Globus pallidus (tissue), 1 donor: ENCODE results near the gene UBE3D.
"Not testable (repeated sequence)": the region's sequence is repeated elsewhere in the genome, so short reads cannot be mapped to it uniquely, and the experiment has no call there.

Source experiments
- DNase-seq: peaks from one replicate; pipeline ENCODE4 v3.0.0-alpha.2; 2015; ENCODE audit warnings: low spot score

Gene UBE3D

DNA sequence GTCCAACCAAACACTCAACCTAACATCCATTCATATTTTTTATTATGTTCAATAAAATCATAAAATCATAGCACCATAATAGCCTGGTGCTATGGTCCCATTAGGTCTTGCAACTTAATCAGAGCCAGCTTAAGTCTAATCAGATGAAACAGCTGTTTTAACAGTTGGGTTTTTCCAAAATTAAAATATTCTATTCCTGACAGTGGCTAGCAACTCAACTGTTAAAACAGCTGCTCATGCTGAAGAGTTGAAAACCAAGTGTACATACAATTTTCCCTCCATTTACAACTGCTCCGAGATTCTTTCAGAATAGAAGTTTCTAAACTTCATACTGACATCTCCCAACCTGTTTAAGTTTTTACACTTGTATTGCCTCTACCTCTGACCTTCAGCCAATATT is 89.5 kb downstream of the UBE3D start:
- DNase-seq = no peak

DNA sequence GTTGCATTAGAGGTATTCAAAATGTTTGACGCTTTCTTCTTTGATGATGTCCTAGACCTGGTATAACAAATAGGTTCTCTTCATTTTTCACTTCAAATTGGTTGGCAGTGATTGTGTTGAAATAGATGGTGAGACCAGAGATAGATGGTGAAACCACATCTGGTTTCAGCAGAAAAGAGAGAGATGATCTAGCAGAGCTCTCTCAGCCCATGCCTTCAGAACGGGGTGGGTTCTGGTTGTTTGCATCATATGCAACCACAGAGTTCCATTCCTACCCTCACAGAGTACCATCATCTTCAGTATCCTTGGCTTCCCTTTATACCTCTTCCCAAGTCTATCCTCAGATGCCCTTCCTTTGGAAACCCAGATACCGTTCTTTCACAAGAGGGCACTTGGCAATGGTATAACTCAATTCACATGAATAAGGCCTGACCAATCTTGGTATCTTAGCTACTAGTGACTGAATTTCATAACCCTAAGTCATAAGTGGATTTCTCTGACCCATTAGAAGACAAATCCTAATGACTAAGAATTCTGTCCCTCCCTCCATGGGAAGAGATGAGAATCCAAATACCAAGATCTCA is 93.7 kb downstream of the UBE3D start:
- DNase-seq = no peak

DNA sequence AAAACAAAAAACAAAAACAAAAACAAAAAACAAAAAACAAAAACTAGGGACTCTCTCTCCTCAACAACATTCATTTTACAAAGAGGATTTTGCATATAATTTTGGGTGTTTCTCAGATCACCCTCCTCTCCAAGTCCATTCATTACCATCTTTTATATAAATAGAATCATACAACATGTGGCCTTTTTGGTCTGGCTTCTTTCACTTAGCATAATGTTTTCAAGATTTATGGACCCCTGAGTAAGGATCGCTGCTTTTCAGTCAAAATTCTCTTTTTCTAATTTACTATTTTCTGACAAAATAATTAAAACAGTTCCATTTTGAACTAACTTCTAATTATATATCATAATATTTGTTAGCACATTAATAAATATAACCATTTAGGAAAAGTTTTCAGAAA is 94.8 kb downstream of the UBE3D start:
- DNase-seq = no peak

DNA sequence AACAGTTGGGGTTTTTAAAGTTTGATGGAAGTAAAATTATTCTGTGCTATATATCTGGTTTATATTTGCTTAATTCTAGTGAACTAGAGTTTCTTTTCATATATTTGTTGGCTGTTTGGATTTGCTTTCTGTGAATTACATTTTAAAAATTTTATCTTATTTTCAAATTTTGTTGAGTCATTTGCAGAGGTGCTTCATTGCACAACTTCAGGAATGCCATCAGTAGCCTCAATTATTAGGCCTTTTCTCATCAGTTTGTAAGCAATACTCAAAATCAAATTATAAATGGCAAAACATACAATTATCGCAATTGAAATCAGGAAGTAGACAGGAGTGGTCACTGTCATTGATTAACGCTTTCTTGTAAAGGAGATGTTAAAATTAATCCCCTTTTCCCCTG is 96.9 kb downstream of the UBE3D start:
- DNase-seq = no peak

DNA sequence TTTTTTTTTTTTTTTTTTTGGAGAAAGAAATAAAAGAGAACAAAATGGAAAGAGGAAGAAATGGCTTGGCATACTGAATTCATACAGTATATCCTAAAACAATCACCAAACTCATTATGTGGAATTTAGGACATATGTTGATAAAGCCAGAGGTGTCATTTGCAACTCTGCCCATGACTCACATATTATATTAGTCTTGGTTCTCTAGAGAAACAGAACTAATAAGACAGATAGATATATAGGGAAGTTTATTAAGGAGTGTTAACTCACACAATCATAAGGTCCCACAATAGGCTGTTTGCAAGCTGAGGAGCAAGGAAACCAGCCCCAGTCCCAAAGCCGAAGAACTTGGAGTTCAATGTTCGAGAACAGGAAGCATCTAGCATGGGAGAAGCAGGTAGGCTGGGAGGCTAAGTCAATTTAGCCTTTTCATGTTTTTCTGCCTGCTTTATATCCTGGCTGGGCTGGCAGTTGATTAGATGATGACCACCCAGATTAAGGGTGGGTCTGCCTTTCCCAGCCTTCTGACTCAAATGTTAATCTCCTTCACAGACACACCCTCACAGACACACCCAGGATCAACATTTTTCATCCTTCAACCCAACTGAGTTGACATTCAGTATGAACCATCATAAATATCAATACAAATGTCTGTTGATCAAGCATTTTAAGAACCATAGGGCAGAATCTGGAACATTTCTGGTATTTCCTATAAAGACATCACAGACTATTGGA is 102.3 kb downstream of the UBE3D start:
- no peak for DNase-seq

DNA sequence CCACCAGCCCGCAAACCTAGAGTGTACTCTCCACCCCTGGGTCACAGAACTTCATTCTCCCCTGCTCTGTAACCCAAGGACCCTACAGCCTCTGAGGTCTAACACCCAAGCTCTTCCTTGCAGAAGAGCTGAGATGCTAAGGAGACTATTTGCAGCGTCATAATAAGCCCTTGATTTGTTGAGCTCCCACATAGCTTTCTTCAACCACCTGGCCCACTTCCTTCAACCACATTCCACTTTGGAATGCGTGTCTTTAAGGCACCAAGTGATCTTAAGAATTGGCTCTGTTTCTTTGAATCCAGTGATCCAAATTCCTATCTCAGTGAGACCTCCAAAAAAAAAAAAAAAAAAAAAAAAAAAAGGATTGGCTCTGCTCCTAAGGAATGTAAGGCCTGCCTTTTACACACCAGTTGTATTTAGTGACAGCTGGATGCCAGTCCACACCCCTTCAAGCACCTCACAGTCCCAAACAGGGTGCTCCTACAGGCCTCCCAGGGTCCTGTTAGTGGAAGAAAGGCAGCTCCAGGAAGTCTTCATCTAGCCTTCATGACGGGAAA is 106.2 kb downstream of the UBE3D start:
- no peak for DNase-seq

DNA sequence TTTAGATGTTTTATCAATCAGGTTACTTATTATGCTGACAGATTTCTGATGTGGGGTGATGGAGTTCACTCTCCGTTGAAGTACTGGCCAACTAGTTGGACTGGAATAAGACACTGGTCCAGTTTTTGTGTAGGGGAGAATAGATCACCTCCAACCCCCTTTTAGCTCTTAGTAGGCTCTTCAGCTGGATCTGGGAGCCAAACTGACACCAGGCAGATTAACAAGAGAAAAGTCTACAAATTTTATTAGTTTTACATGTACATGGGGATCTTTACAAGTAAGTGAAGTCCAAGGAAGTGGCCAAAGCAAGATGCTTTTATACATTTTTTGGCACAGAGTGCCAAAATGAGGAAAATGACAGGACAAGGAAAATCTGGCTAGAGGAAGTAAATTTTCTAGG is 107.1 kb downstream of the UBE3D start:
- no peak for DNase-seq

DNA sequence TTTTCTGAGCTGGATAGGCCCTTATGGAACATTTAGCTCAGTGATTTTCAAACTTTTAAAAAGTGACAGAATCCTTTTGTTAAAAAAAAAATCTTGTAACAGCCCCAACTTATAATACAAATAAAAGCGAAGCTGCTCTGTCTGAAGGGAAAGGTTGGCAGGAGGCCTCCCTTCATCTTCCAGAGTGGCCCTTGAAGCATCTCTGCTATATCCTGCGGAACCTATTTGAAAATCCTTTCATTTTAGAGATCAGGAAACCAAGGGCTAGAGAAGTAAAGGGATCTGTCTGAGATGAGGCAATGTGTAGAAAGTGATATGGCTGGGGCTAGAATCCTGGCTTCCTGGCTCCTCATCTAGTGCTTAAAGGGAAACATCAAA is 107.8 kb downstream of the UBE3D start:
- no peak for DNase-seq

DNA sequence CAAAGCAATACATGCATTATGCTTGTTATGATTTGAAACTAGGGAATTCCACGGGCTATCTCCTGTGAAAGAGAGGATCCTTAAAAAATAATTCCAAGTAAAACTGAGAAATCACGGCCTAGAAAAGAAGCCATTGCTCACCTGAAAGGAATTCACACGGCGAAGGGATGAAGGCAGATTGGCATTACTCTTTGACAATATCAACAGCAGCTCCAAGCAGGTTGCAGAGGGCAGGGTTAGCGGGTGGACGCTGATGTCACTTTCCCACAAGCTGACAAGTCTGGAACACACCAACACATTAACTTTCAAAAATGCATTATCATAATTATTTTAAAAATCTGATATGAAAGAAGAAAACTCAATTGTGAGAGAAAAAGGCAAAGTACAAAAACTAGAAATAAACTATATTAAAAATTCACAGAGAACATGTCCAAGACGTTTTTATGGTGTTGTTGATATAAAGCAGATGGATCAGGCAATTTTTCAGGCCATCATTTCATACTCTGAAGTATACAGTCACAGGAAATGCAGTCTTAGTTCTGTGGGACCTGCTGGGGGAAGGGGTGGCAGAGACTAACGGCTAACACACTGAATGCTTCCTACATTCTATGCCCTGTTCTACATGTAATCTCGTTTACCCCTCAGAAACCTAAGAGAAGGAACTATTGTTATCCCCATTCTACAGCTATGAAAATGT is 108.3 kb downstream of the UBE3D start:
- DNase-seq = no peak

DNA sequence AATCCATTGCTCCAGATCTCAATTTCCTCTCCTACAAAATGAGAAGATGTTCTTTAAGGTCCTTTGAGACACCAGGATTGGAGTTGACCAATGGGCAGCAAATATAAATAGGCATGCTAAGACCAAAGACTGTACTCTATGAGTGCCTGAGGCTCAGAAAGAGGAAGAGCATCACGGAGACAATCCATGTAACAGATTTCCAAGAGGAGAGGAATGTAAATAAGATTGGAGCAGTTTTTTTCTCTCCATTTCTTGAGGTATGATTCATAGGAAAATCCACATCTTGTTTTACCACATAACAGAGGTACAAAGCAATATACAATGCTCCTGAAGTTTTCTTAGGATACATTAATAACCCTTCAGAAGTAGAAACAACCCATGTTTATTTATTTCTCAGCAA is 109.8 kb downstream of the UBE3D start:
- no peak for DNase-seq

DNA sequence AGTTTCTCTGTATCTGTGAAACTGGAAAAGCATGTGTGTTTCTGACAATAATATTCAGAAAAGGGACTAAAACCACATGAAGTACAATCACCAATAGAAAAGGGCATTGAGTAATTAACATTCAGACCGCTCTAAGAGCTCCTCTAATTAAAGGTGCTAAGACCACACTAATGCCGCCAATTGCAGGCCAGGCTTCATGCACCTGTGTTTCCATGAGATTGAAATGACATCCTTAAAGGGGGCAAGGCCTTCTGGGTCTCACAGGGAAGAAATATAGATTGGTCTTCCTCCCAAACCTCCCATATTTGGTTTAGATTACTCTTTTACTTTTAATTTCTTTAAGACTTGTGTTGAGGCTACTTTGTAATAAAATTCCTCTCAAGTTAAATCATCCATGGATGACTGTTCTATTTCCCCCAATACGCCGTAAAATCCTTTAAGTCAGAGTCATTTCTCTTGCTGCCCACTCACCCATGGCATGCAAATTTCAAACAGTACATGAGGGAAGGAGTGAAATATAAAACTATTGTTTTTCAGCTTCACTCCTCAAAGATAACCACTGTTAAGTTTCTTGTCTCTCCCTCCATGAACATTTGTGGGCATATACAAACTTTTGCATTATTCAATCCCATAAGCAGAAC is 110.6 kb downstream of the UBE3D start:
- no peak for DNase-seq

DNA sequence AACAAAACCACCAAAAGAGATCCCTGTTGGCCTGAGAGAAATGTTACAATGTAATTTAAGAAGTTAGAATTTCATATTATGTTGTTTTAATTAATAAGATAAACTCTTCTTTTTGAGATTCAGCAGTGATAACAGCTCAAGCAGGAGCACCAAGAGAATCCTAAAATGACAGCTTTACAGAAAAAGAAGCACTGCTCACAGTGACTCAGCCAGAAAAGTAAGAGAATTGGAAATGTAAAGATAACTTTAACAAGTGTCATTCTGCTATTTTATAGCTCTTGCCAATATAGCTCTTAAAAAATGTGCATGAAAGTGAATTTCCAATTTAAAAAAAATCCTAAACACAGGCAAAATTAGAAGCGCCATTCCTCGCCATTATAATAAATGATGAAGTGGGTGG is 111.3 kb downstream of the UBE3D start:
- no peak for DNase-seq

DNA sequence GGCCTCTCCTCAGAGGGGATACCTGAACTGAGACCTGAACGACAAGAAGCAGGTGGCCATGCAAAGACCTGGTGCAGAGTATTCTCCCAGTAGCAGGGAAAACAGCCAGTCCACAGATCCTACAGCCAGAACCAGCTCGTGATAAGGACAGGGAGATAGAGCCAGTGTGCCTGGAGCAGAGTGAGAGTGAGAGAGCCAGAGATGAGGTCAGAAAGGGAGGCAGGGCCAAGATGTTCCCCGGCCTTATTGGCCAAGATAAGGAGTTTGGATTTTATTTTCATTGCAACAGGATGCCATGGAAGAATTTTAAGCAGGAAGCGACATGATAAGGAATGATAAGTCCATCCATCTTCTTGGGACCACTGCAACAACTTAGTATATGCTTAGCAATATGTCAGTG is 111.8 kb downstream of the UBE3D start:
- no peak for DNase-seq

DNA sequence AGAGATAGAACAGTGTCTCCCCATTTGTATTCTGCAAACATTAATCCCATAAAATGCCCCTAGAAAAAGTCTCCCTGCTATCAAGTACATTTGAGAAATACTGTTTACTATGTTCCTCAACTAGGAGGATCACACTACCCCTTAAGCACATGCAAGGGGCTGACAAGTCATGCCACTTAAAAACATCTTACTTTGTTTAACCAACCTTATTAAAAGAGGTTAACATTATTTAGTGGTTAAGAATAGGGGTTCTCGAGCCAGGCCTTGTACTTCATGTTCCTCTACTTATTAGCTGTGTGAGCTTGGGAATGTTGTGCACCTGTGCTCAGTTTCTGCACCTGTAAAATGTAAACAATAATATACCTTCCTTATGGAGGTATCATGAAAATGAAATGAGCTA is 113.7 kb downstream of the UBE3D start:
- no peak for DNase-seq

DNA sequence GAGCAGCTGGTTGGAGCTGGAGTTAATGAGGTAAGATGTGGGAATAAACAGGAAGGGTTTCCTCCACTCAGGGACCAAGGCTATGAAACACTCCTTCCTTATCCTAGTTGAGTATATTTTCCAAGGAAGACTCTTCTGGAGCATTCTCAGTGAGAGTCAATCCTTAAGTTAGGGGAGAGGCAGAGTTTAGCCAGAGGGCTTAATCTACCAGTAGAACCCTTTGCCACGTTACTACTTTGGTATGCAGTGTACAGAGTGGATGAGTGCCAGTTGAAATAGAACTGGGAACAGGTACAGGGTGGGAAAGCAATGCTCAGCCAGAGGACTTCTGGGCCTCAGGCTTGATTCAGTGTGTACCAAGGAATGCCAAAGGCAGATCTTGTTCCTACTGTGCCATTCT is 114.3 kb downstream of the UBE3D start:
- no peak for DNase-seq

DNA sequence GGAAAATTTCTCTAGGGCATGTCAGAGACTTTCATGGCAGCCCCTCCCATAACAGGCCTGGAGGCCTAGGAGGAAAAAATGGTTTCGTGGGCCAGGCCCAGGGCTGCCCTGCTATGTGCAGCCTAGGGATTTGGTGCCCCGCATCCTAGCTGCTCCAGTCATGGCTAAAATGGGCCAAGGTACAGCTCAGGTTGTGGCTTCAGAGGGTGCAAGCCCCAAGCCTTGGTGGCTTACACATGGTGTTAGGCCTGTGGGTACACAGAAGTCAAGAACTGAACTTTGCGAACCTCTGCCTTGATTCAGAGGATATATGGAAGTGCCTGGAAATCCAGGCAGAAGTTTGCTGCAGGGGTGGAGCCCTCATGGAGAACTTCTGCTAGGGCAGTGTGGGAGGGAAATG is 134.7 kb downstream of the UBE3D start:
- not testable (repeated sequence) for DNase-seq

DNA sequence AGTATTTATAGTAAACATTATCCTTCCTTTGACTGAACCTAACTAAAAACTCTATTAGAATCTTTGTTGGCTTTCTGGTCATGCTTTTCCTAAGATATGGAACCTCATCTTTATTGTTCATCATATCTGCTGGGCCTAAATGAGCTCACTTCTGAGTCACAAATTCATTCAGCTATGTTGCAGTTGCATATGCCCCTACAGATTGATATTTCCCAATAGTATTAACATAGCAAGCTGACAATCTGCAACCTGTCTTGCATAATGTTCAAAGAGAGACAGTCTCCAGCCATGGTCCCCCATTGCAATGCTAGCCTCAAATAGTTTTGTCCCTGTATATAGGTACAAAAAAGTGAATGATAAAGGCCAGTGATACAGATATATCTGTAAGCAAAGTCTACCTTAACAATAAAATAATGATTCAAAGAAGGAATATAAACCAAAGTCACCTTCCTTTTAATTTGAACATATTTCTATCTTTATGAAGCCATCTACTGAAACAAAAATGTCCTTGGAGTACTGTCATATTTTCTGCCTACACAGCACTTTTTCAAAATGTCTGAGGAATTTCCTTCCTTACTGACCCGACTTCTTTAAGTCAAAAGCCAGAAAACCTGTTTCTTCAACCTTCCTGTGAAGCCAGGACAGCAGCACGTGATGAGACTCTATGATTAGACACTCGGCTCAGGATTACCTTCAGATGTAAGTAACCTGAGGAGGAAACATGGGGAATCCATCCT is 140.7 kb downstream of the UBE3D start:
- no peak for DNase-seq

DNA sequence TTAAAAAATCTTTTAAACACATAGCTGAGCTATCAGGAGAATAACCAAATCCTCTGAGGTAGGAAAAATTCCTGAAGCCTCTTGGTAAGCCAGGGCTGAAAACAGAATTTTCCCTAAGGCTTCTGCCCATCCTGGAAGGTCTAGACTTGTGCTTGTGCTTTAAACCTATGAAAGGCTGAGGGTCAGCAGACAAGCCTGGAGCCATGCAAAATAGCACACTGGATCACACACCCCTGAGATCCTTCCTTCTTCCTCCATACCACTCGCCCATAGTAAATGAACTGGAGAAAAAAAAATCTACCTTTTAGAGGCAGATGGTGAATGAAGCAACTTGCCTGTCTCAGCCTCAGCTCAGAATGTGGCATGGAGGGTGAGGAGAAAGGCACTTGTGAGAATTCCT is 144.4 kb downstream of the UBE3D start:
- no peak for DNase-seq

DNA sequence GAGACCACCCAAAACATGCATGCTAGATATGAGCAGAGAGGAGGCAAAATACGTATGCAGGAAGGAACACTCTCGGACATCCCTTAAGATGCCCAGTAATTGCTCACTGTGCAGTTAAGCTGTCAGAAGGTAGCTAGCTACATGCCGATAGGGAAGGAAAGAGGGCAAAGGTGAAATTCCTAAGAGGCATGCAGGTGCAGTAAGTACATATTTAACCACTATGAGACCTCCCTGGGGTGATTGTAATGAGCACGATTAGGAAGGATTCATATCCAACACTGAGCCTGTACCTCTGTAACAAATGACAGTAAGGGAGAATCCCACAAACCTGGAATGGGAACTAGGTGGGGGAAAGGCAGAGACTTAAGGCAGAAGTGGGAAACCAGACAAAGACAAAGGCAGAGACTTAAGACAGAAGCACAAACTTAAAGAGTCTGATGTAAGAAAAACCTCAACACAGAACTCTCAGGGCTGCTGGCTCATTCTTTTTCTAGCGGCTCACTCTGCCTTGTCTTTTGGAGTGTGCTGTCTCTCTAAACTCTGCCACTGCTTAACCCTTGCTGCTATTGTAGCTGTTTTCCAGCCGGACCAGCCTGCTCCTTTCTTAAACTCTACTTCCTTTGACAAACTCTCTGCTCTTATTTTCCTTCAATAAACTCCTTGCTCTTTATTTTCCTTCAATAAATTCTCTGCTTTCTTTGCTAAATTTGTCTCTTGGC is 148.1 kb downstream of the UBE3D start:
- DNase-seq = no peak

DNA sequence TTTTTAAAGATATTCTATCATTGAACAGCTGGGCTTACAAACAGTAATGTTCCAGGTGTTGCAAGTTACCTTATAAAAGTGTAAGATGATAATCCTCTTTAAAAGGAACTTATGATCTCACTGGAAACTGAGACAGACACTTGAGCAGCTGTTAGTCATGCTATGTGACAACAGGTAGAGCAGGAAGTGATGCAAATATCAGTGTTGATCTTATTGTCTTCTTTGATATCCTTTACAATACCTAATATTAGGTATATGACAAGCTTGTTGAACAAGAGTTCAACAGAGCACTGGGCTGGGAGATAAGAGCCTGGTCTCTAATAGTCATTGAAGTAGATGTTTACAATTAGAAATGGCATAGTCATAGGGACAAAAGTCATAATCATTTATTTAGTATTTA is 150.0 kb downstream of the UBE3D start:
- no peak for DNase-seq

DNA sequence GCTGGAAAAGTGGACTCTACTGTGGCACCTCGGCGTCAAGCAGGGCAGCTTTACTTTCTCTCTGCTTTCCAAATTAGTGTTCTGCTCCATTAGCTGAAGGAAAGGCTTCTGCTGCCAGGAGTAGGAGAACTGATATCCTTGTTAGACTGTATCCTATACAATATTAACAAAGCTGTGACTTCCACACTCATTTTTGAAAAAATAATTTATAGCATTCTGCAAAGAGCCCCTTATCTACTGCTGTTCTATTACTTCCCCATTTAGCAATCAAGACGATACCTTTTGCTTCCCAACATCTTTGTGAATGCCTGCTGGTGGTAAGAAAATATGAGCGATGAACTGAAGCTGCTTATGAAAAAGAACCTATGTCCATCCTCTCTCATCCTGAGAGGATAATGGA is 151.1 kb downstream of the UBE3D start:
- no peak for DNase-seq
